ENCODE data around the gene DAO.

The DAO gene

GRCh38 chr12:108928695-108929094 lies 48.8 kb downstream of the DAO start:
- no peak for DNase-seq

GRCh38 chr12:108930155-108930554 lies 50.3 kb downstream of the DAO start:
- no peak for DNase-seq

- DNase-seq = no peak
Measured at GRCh38 chr12:108930756-108931155, 50.9 kb downstream of the DAO start.

- DNase-seq = no peak
Measured at GRCh38 chr12:108933949-108934348, 54.1 kb downstream of the DAO start.

GRCh38 chr12:108935159-108935763 lies 55.4 kb downstream of the DAO start:
- DNase-seq = no peak

GRCh38 chr12:108938247-108938924 lies 58.5 kb downstream of the DAO start:
- no peak for DNase-seq

- DNase-seq = no peak
Measured at GRCh38 chr12:108939594-108939993, 59.7 kb downstream of the DAO start.

GRCh38 chr12:108940138-108940537 lies 60.2 kb downstream of the DAO start:
- DNase-seq = no peak

- DNase-seq = no peak
Measured at GRCh38 chr12:108947097-108947496, 67.2 kb downstream of the DAO start.

- DNase-seq = no peak
Measured at GRCh38 chr12:108948367-108948766, 68.5 kb downstream of the DAO start.

GRCh38 chr12:108949976-108950375 lies 70.1 kb downstream of the DAO start:
- no peak for DNase-seq

Measured in 8988T (cell line).